DOHH2 (cell line): ENCODE data around the gene RRAGA.

ENCODE experiments used
- EZH2phosphoT487 ChIP-seq: fragments of 200-600 bp; sonication (generic); IDR thresholded peaks from 2 replicates; pipeline ENCODE4 v1.6.1; 2017; ENCODE audit warnings: borderline replicate concordance, mild to moderate bottlenecking, antibody characterized with exemption, low read length, moderate library complexity, mixed read lengths
- TF ChIP-seq, protein P1 (sequence below): fragments of 200-600 bp; sonication (generic); IDR thresholded peaks from one replicate; pipeline ENCODE4 v1.5.1; 2014; ENCODE audit warnings: antibody characterized with exemption, mild to moderate bottlenecking, low read depth, low read length; ENCODE audit not compliant: poor library complexity, severe bottlenecking

DNA sequence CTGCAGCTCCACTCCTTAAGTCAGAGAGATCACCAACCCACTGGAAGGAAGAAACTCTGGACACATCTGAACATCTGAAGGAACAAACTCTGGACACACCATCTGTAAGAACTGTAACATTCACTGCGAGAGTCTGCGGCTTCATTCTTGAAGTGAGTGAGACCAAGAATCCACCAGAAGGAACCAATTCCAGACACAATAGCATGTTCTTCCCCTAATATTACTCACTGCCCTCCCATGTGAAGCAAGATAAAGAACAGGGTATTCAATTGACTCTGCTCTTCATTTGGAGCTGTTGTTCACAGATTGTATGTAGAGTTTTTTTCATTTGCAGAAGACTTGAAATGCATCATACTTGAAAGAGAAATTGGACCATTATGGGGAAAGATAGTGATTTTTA lies 27.0 kb upstream of the RRAGA start:
- TF ChIP-seq, protein P1, sequence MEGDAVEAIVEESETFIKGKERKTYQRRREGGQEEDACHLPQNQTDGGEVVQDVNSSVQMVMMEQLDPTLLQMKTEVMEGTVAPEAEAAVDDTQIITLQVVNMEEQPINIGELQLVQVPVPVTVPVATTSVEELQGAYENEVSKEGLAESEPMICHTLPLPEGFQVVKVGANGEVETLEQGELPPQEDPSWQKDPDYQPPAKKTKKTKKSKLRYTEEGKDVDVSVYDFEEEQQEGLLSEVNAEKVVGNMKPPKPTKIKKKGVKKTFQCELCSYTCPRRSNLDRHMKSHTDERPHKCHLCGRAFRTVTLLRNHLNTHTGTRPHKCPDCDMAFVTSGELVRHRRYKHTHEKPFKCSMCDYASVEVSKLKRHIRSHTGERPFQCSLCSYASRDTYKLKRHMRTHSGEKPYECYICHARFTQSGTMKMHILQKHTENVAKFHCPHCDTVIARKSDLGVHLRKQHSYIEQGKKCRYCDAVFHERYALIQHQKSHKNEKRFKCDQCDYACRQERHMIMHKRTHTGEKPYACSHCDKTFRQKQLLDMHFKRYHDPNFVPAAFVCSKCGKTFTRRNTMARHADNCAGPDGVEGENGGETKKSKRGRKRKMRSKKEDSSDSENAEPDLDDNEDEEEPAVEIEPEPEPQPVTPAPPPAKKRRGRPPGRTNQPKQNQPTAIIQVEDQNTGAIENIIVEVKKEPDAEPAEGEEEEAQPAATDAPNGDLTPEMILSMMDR, result no peak
- no peak for TF ChIP-seq EZH2phosphoT487
